Inferior parietal cortex (tissue), 1 donor: Measurements from ENCODE around the gene ARHGEF4.

Experiments used
- DNase-seq: peaks from one replicate; pipeline ENCODE4 v3.0.0-alpha.2; 2016; ENCODE audit errors: extremely low spot score

Gene ARHGEF4

GRCh38 chr2:130851624-130852382 lies 15.1 kb downstream of the ARHGEF4 start:
- no peak for DNase-seq

GRCh38 chr2:130852521-130853115 lies 15.9 kb downstream of the ARHGEF4 start:
- no peak for DNase-seq

- no peak for DNase-seq
Measured at GRCh38 chr2:130853391-130853790, 16.7 kb downstream of the ARHGEF4 start.

GRCh38 chr2:130854301-130854700 lies 17.6 kb downstream of the ARHGEF4 start:
- no peak for DNase-seq

GRCh38 chr2:130864830-130865800 lies 28.4 kb downstream of the ARHGEF4 start:
- no peak for DNase-seq

GRCh38 chr2:130869441-130870160 lies 32.9 kb downstream of the ARHGEF4 start:
- DNase-seq = peak; percentile 50

GRCh38 chr2:130870161-130870485 lies 33.4 kb downstream of the ARHGEF4 start:
- no peak for DNase-seq

GRCh38 chr2:130870779-130871178 lies 34.1 kb downstream of the ARHGEF4 start:
- no peak for DNase-seq

- DNase-seq = no peak
Measured at GRCh38 chr2:130871843-130872740, 35.4 kb downstream of the ARHGEF4 start.

GRCh38 chr2:130872741-130873125 lies 36.0 kb downstream of the ARHGEF4 start:
- DNase-seq = no peak

GRCh38 chr2:130873700-130874346 lies 37.1 kb downstream of the ARHGEF4 start:
- peak; percentile 87 for DNase-seq

GRCh38 chr2:130874512-130874911 lies 37.8 kb downstream of the ARHGEF4 start:
- DNase-seq = no peak

GRCh38 chr2:130875935-130876334 lies 39.2 kb downstream of the ARHGEF4 start:
- DNase-seq = no peak

GRCh38 chr2:130877258-130877657 lies 40.5 kb downstream of the ARHGEF4 start:
- DNase-seq = no peak

- DNase-seq = peak; percentile 29
Measured at GRCh38 chr2:130878316-130878715, 41.6 kb downstream of the ARHGEF4 start.

GRCh38 chr2:130878933-130879332 lies 42.2 kb downstream of the ARHGEF4 start:
- no peak for DNase-seq

- DNase-seq = no peak
Measured at GRCh38 chr2:130882111-130882690, 45.5 kb downstream of the ARHGEF4 start.

GRCh38 chr2:130882991-130883390 lies 46.3 kb downstream of the ARHGEF4 start:
- no peak for DNase-seq

GRCh38 chr2:130883496-130883895 lies 46.8 kb downstream of the ARHGEF4 start:
- no peak for DNase-seq

GRCh38 chr2:130884013-130884412 lies 47.3 kb downstream of the ARHGEF4 start:
- no peak for DNase-seq
